RWPE1 (cell line): Measurements from ENCODE around the gene ZNF570.
A peak's percentile ranks its signal among the peaks of the same experiment; 100 is the strongest.

Source experiments
- CTCF ChIA-PET: fragments of 350-600 bp; sonication (Branson Sonifier 250); formaldehyde crosslinking; extraction: SDS; loops from one replicate; lab custom pipeline; 2021; lab: Yijun Ruan, JAX
- POLR2A ChIA-PET: fragments of 400-600 bp; formaldehyde crosslinking; extraction: SDS; loops from one replicate; lab custom pipeline; 2020; ENCODE audit warnings: antibody characterized with exemption; ENCODE audit not compliant: low non-redundant PET; lab: Yijun Ruan, JAX
- DNase-seq: peaks from one replicate; pipeline ENCODE4 v3.0.0; 2012; ENCODE audit warnings: low spot score
- H3K27ac ChIP-seq: fragments of 450-650 bp; 2 replicates; pipeline ENCODE4 v1.5.1; 2017
- CTCF ChIP-seq: fragments of 450-650 bp; conservative IDR thresholded peaks from 2 replicates; pipeline ENCODE4 v1.5.1; 2017; ENCODE audit warnings: low read depth, mild to moderate bottlenecking

Gene ZNF570

DNA sequence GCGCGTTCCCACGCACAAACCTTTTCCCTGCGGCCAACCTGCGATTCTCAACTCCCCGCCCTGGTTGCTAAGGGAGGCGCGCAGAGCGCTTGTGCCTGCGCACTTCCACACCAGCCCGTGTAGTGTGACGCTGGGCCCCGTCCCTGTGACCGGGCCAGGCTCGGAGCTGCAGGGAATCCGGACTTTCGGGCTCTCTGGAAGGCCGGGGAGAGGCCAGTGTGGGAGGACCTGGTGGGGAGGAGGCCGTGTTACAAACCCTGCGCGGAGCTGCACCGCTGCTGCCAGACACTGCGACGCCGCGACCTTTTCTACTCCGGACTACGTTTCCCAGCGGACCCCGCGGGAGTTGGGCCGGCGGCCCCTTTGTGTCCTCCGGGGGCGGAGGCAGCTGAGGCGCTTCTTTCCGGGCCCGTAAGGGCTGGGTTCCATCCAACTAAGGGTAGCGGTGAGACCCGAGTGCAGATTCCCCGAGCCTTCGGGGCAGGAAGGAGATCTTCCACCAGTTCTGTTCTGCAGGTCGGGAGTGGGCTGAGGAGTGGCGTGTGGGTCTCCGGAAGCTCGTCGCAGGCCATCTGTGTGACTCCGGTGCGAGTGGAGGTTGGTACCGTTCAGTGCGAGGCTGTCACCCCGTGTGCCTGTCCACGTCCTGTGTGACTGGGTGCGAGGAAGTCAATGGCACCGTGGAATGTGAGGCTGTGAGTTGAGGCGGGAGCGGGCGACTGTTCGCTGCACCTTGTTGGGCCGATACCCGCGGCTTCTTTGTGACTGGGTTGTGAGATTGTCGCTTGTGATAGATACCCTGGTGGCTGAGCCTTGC is at the start of gene ZNF570:
ZNF570 (plus strand) TSS at position 396 of the 817 bp plus-strand sequence. CDS start 999 bp downstream, outside the sequence.
- TF ChIP-seq CTCF = no peak
- peak; percentile 45 for DNase-seq
- CTCF ChIA-PET = no interaction called here
- POLR2A ChIA-PET = no interaction called here
- peak within 1 kb of the TSS; percentile 95 for H3K27ac ChIP-seq

- ChIA-PET POLR2A (interaction anchor here (0.6 kb wide), 1 partner anchor 240 kb away, joined by 3 read pairs; no protein-coding TSS in a partner anchor), CTCF (no interaction called here)
- no peak for DNase-seq
- TF ChIP-seq CTCF = no peak
- no peak overlapping the region for H3K27ac ChIP-seq
Observed at GRCh38 chr19:37452500-37453245, 16.5 kb upstream of the ZNF570 start.

- H3K27ac ChIP-seq = peak overlapping the region; percentile 95
- no peak for DNase-seq
- TF ChIP-seq CTCF = no peak
- CTCF ChIA-PET = no interaction called here
- POLR2A ChIA-PET = no interaction called here
Observed at GRCh38 chr19:37466277-37466797, 2.8 kb upstream of the ZNF570 start.

- CTCF ChIA-PET = no interaction called here
Observed at GRCh38 chr19:37466798-37467607, 2.2 kb upstream of the ZNF570 start, which contains the start of gene ZNF569. TSS of gene ZNF569 (minus strand) at chr19:37467444. CDS start at chr19:37444921, 22,523 bp downstream.

DNA sequence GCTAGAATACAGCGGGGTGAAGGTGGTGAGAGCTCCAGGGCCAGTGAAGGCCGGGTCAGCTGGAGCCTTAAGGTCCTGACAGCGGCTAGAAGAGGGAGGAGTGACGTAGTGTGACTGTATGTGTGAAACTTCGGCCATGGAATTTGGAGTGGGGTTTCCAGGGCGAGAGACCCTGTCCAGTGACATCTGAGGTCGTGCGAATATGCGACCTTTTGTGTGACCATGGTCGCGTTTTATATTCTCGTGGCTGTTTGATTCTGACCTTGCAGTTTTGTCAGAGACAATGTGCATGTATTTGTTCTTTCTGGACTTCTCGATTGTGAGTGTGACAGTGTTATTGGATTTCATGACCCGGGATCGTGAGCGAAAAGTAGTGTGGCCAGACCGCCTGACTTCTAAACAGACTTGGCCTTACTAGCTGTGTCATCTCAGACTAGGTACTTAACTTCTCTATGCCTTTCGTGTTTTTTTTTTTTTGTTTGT is 1.5 kb upstream of the ZNF570 start:
- POLR2A ChIA-PET = interaction anchor here (0.8 kb wide), 1 partner anchor 127 kb away, joined by 4 read pairs; the partner anchor contains the start of genes ZNF540 and ZNF571
- no peak for TF ChIP-seq CTCF
- CTCF ChIA-PET = no interaction called here
- DNase-seq = no peak
- peak overlapping the region; percentile 95 for H3K27ac ChIP-seq

More at GRCh38 chr19:37466798-37467607, 2.2 kb upstream of the ZNF570 start, which contains the start of gene ZNF569:
- no peak for TF ChIP-seq CTCF
- POLR2A ChIA-PET = interaction anchor here (0.8 kb wide), 1 partner anchor 128 kb away, joined by 4 read pairs; the partner anchor contains the start of genes ZNF540 and ZNF571
- peak; percentile 75 for DNase-seq
- peak within 1 kb of the TSS; percentile 95 for H3K27ac ChIP-seq
